ENCODE results near the gene ATRN.

GRCh38 chr20:3646651-3647050 is 175.8 kb downstream of the ATRN start:
- TF ChIP-seq, protein P1, sequence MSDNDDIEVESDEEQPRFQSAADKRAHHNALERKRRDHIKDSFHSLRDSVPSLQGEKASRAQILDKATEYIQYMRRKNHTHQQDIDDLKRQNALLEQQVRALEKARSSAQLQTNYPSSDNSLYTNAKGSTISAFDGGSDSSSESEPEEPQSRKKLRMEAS (IDR thresholded peaks at IDR 0.05), result no peak
- no peak for TF ChIP-seq CTCF (IDR thresholded peaks at IDR 0.05; ENCODE audit: low read depth, low read length, missing input control)

All from liver (tissue), 2 donors.